Measurements from ENCODE around the gene TMC2. TPM values are rescaled to one million over a fixed set of nuclear protein-coding genes. Genes with fewer than 3 reads are reported as not detected.
A peak's percentile ranks its signal among the peaks of the same experiment; 100 is the strongest.

TMC2 gene
- total RNA-seq, 1 experiment from 2014 or later, result not detected

- Histone ChIP-seq H3K27ac (ENCODE audit: low read length) (peak within 1 kb of the TSS; percentile 97), H3K27me3 (ENCODE audit: control insufficient read depth, insufficient read depth, low read length) (no peaks in the 10 kb centered on the region; the same call in 1 of the 2 replicates), H3K4me3 (ENCODE audit: low read depth in 2 of 2, low read length in 2 of 2) (peak within 1 kb of the TSS; percentile 73 to 96), H3K9me3 (ENCODE audit: control insufficient read depth, insufficient read depth, low read depth, low read length) (no peaks in the 10 kb centered on the region), H3K36me3 (ENCODE audit: control insufficient read depth, insufficient read depth, low read length) (peaks cover 4% of the 10 kb centered on the region; the same call in 1 of the 2 replicates), H3K4me1 (ENCODE audit: control insufficient read depth, insufficient read depth, low read length) (peaks cover 7% of the 10 kb centered on the region)
- BruUV-seq (replicated peaks), result no TSS peak
- POLR2A ChIA-PET, result no interaction called here
- in situ Hi-C loops (cut with HindIII; ENCODE audit: low pct_unique_long_range_greater_than_20kb, low sequenced_read_pairs), result no loop called here
- CTCF ChIA-PET, result interaction anchor here (1.5 kb wide), 1 partner anchor 13 kb away, joined by 4 read pairs; no protein-coding TSS in a partner anchor
- intact Hi-C loops (cut with micrococcal nuclease; ENCODE audit: unreplicated experiment), result no loop called here
- DNase-seq (ENCODE audit: low read depth, low spot score) (peak; percentile 69), ATAC-seq (peak; percentile 98)
- TF ChIP-seq POLR2AphosphoS5 (IDR thresholded peaks at IDR 0.05; ENCODE audit: low read depth, low read length), result peak; percentile 76
- no peak for TF ChIP-seq TCF7L2 (IDR thresholded peaks at IDR 0.05; ENCODE audit: low read depth, low read length)
- 0 out of 2 replicates have a peak, but pooled peaks have one; percentile 5 for TF ChIP-seq SIN3A (IDR thresholded peaks at IDR 0.05; ENCODE audit: borderline replicate concordance, insufficient read depth, low read depth, low read length)
- no peak for TF ChIP-seq REST (IDR thresholded peaks at IDR 0.05; ENCODE audit: insufficient read depth in 1 of 2, low read depth in 2 of 2, low read length in 1 of 2)
- TF ChIP-seq CTCF (IDR thresholded peaks at IDR 0.05), result no peak
These were observed 27.5 kb upstream of the TMC2 start, which contains the start of gene ZNF343 for GRCh38 chr20:2508631-2509467. ZNF343 (minus strand) TSS chr20:2508915; CDS start chr20:2493895, 15,020 bp downstream.

GRCh38 chr20:2509468-2509781 is 26.9 kb upstream of the TMC2 start:
- TF ChIP-seq TCF7L2 (IDR thresholded peaks at IDR 0.05; ENCODE audit: low read depth, low read length) (no peak), SIN3A (IDR thresholded peaks at IDR 0.05; ENCODE audit: borderline replicate concordance, insufficient read depth, low read depth, low read length) (no peak), CTCF (IDR thresholded peaks at IDR 0.05) (no peak), REST (IDR thresholded peaks at IDR 0.05; ENCODE audit: insufficient read depth in 1 of 2, low read depth in 2 of 2, low read length in 1 of 2) (no peak), POLR2AphosphoS5 (IDR thresholded peaks at IDR 0.05; ENCODE audit: low read depth, low read length) (no peak)
- H3K36me3 ChIP-seq (ENCODE audit: control insufficient read depth, insufficient read depth, low read length), result peaks cover 4% of the 10 kb centered on the region; the same call in 1 of the 2 replicates
- in situ Hi-C loops (cut with HindIII; ENCODE audit: low pct_unique_long_range_greater_than_20kb, low sequenced_read_pairs) (no loop called here), intact Hi-C loops (cut with micrococcal nuclease; ENCODE audit: unreplicated experiment) (no loop called here)
- no peaks in the 10 kb centered on the region; the same call in 1 of the 2 replicates for H3K27me3 ChIP-seq (ENCODE audit: control insufficient read depth, insufficient read depth, low read length)
- POLR2A ChIA-PET, result no interaction called here
- DNase-seq (ENCODE audit: low read depth, low spot score), result no peak
- CTCF ChIA-PET, result interaction anchor here (1.5 kb wide), 1 partner anchor 12 kb away, joined by 4 read pairs; no protein-coding TSS in a partner anchor
- peak overlapping the region; percentile 97 for H3K27ac ChIP-seq (ENCODE audit: low read length)
- peak overlapping the region; percentile 73 to 96 for H3K4me3 ChIP-seq (ENCODE audit: low read depth in 2 of 2, low read length in 2 of 2)
- H3K9me3 ChIP-seq (ENCODE audit: control insufficient read depth, insufficient read depth, low read depth, low read length), result no peaks in the 10 kb centered on the region
- no peak for ATAC-seq
- no TSS peak for BruUV-seq (replicated peaks)
- peaks cover 7% of the 10 kb centered on the region for H3K4me1 ChIP-seq (ENCODE audit: control insufficient read depth, insufficient read depth, low read length)
